Activated T-helper 1 cell treated with anti-CD3 and anti-CD28 coated beads, Interleukin-12 subunit alpha, Interleukin-12 subunit beta, Interleukin-2, Interleukin-4 antibody, amounts not matched to agents 30 ng/mL and 10 ng/mL and 1 ng/mL, durations not matched to agents 14 hours and 24 hours and 36 hours (primary cell): ENCODE results near the gene POLL. TPM values are rescaled to one million over a fixed set of nuclear protein-coding genes. Genes with fewer than 3 reads are reported as not detected.
"Not testable (repeated sequence)": the region's sequence is repeated elsewhere in the genome, so short reads cannot be mapped to it uniquely, and the experiment has no call there.

Source experiments
- DNase-seq: peaks from one replicate; pipeline ENCODE4 v3.0.0; 2021; ENCODE audit warnings: low spot score
- H3K27ac Mint-ChIP-seq: one replicate; pipeline ENCODE4 v1.8.0; 2021; ENCODE audit warnings: mild to moderate bottlenecking, mixed read lengths
- H3K27me3 Mint-ChIP-seq: one replicate; pipeline ENCODE4 v1.8.0; 2022; ENCODE audit warnings: mild to moderate bottlenecking, moderate library complexity, mixed read lengths; ENCODE audit not compliant: insufficient read depth
- H3K36me3 Mint-ChIP-seq: one replicate; pipeline ENCODE4 v1.8.0; 2021; ENCODE audit warnings: low read depth, mixed read lengths
- H3K4me1 Mint-ChIP-seq: one replicate; pipeline ENCODE4 v1.8.0; 2021; ENCODE audit warnings: low read depth, mixed read lengths
- H3K4me3 Mint-ChIP-seq: one replicate; pipeline ENCODE4 v1.8.0; 2021; ENCODE audit warnings: mild to moderate bottlenecking, moderate library complexity, mixed read lengths
- H3K9me3 Mint-ChIP-seq: one replicate; pipeline ENCODE4 v1.8.0; 2021; ENCODE audit warnings: mixed read lengths
- intact Hi-C: fragments of 100-400 bp; cut with micrococcal nuclease; formaldehyde crosslinking; loops from one replicate; pipeline ENCODE4 v1.15.1; 2024
- total RNA-seq: library from RNA; stranded (reverse); gene quantifications from 2 replicates; pipeline ENCODE4 v1.2.3, GENCODE V29; 2022

POLL gene
- total RNA-seq, 1 donor from 2014 or later = 33.5 TPM

DNA sequence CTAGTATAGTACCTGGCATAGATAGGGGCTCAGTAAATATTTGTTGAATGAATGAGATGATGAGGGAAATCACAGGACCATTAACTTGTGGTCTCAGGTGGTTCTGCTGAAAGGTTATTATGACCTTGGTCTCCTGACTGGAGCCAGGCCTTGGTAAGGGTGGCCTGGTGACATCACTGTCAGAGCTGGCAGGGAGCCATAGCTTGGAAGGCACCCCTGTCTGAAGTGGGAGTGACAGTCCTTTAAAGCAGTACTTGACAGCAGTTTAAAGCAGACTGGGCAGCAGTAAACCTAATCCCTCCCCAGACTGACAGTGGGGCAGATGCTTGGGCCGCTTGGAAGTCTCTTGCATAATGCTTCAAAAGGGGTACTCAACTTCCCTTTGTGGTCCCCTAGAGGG, 13.5 kb upstream of the POLL start:
- Mint-ChIP-seq H3K36me3 (peaks cover 8% of the 10 kb centered on the region), H3K4me3 (no peak overlapping the region), H3K27me3 (no peaks in the 10 kb centered on the region), H3K4me1 (no peaks in the 10 kb centered on the region), H3K27ac (no peak overlapping the region), H3K9me3 (no peaks in the 10 kb centered on the region)
- intact Hi-C loops = loop anchor here (5.0 kb wide), 1 partner anchor 101 kb away; no protein-coding TSS in a partner anchor
- DNase-seq = no peak

- no peaks in the 10 kb centered on the region for H3K27me3 Mint-ChIP-seq
Measured at GRCh38 chr10:101597091-101597900, 9.2 kb upstream of the POLL start.

GRCh38 chr10:101595591-101596433, 7.8 kb upstream of the POLL start:
- DNase-seq = no peak
- Mint-ChIP-seq H3K36me3 (no peaks in the 10 kb centered on the region), H3K27ac (no peak overlapping the region), H3K27me3 (no peaks in the 10 kb centered on the region), H3K4me1 (no peaks in the 10 kb centered on the region), H3K9me3 (no peaks in the 10 kb centered on the region), H3K4me3 (no peak overlapping the region)
- intact Hi-C loops = no loop called here

More at GRCh38 chr10:101597091-101597900, 9.2 kb upstream of the POLL start:
- no peak overlapping the region for H3K27ac Mint-ChIP-seq
- no peak for DNase-seq
- no peaks in the 10 kb centered on the region for H3K4me1 Mint-ChIP-seq
- no peaks in the 10 kb centered on the region for H3K36me3 Mint-ChIP-seq
- no peaks in the 10 kb centered on the region for H3K9me3 Mint-ChIP-seq
- H3K4me3 Mint-ChIP-seq = no peak overlapping the region
- intact Hi-C loops = no loop called here

DNA sequence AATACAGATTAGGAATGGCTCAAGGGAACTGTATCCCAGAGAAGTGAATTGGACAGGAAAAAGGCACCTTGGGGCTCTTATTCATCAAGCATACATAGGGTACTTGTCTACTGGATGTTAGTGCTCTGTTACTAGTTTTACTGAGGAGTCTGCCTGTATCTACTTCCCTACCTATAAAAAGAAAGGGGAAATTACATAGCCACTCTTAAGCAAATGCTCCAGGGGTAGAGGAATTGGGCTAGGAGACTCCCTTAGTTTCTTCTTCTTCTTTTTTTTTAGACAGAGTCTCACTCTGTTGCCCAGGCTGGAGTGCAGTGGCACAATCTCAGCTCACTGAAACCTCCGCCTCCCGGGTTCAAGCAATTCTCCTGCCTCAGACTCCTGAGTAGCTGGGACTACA, 5.3 kb upstream of the POLL start:
- H3K36me3 Mint-ChIP-seq, H3K4me3 Mint-ChIP-seq, H3K27ac Mint-ChIP-seq, intact Hi-C loops, H3K9me3 Mint-ChIP-seq, H3K27me3 Mint-ChIP-seq, DNase-seq, H3K4me1 Mint-ChIP-seq: not testable (repeated sequence)

DNA sequence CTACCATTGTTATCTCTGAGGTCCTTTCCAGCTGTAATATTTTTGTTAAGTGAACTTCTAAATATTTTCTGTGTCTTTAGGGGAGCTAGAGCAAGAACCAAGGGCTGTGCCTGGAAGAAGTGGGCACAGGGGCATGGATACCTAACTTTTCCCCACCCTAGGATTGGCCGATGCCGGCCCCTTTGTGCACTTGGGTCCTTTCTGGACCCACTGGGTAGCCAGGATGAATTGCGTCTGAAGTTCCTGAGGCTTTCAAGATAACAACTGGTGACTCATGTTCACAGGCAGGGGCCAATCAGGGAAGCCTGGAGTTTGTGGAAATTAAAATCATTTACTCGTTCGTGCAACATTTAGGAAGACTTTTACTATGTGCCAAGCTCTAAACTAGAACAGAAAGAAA, 822 bp upstream of the POLL start:
- intact Hi-C loops = loop anchor here (1.0 to 5.0 kb wide), 5 partner anchors 106 to 676 kb away; partner anchors contain the start of genes FBXW4, NOLC1, NPM3 and SLF2
- H3K27ac Mint-ChIP-seq = peak overlapping the region; percentile 18

DNA sequence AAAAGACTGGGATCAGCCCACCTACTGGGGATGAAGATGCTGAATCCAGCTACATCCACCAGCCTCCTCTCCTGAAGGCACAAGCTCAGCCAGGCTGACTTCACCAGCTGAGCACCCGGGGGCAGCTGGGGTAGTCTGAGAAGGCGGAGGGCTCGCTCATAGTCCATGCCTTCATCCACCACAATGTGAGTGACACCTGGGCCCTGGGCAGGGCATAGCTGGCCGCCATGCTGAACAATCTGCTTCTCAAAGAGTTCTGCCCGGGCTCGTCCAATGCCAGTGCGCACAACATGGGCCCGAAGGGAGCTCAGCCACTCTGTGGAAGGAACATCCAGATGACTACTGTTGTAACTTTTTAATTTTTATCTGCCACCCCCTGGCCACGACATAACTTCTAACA, 2.2 kb downstream of the POLL start:
- H3K4me1 Mint-ChIP-seq = peaks cover 24% of the 10 kb centered on the region
- H3K4me3 Mint-ChIP-seq = peak overlapping the region; percentile 19
- H3K27ac Mint-ChIP-seq = no peak overlapping the region
- H3K9me3 Mint-ChIP-seq = no peaks in the 10 kb centered on the region
- peaks cover 4% of the 10 kb centered on the region for H3K27me3 Mint-ChIP-seq
- intact Hi-C loops = loop anchor here (5.0 kb wide), 1 partner anchor 566 kb away; the partner anchor contains the start of gene NOLC1
- peaks cover 15% of the 10 kb centered on the region for H3K36me3 Mint-ChIP-seq
- no peak for DNase-seq

More for the DNA sequence above, 822 bp upstream of the POLL start:
- DNase-seq = no peak
- Mint-ChIP-seq H3K4me3 (peak overlapping the region; percentile 93), H3K9me3 (no peaks in the 10 kb centered on the region), H3K4me1 (peaks cover 24% of the 10 kb centered on the region), H3K27me3 (peaks cover 4% of the 10 kb centered on the region), H3K36me3 (peaks cover 8% of the 10 kb centered on the region)

DNA sequence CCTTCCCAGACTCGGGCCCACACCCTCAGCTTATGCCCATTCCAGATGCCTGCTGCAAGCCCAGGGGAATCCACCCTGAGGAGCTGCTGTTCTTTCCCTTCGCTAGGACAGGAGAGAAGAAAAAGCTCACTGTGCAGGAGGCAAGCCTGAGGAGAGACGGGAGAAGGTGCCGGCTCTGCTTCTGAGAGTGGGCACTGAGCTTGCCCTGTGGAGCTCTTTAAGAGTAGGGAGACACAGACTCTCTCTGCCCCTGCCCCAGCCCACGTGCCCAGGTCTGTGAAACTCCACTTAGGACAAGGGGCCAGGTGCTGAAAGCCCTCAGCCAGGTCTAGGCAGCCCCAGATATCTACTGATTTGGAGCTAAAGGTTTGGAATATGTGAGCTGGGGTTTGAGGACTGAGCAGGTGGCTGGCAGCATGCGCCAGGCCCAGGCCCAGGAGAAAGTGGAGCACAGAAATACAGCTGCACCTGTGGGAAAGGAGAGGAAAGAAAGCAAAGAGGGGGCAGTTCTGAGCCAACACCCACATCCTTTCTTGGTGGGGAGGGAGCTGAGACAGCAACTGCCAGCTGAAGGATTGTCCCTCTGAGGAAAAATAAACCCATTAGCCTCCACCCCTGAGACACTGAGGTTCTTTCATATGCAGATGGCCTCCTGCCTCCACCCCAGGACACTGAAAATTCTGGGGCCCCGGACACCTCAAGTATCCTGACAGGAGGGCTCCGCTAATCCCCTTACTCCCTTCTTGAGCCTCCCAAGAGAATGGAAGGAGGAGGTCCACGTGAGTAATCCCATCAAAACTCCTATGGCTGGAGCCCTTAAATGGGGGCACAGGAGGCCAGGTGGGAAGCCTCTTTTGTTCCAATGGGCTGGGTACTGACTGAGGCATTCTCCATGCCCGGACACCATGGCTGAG, 7.3 kb downstream of the POLL start:
- Mint-ChIP-seq H3K27me3 (no peaks in the 10 kb centered on the region), H3K4me3 (no peak overlapping the region), H3K4me1 (no peaks in the 10 kb centered on the region), H3K36me3 (peaks cover 21% of the 10 kb centered on the region), H3K9me3 (no peaks in the 10 kb centered on the region), H3K27ac (no peak overlapping the region)
- DNase-seq = no peak
- intact Hi-C loops = no loop called here

DNA sequence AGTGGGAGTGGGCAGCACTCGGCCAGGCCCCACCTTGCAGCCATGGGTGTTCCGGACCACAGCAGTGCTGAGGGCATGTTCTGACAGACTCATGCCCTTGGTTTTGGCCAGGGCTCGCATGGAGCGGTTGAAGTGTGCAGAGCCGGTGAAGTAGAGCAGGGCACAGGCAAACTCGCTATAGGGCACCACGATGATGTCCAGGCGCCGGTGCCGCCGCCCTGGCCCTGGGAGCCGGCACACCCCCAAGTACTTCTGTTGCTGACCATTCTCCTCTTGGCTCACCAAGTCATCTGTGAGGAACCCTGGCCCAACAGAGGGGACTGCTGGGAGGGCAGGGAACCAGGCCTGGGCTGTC, 8.6 kb downstream of the POLL start:
- intact Hi-C loops = no loop called here
- no peaks in the 10 kb centered on the region for H3K4me1 Mint-ChIP-seq
- no peaks in the 10 kb centered on the region for H3K27me3 Mint-ChIP-seq
- H3K27ac Mint-ChIP-seq = no peak overlapping the region
- H3K36me3 Mint-ChIP-seq = peaks cover 17% of the 10 kb centered on the region
- DNase-seq = no peak
- no peaks in the 10 kb centered on the region for H3K9me3 Mint-ChIP-seq
- H3K4me3 Mint-ChIP-seq = no peak overlapping the region

DNA sequence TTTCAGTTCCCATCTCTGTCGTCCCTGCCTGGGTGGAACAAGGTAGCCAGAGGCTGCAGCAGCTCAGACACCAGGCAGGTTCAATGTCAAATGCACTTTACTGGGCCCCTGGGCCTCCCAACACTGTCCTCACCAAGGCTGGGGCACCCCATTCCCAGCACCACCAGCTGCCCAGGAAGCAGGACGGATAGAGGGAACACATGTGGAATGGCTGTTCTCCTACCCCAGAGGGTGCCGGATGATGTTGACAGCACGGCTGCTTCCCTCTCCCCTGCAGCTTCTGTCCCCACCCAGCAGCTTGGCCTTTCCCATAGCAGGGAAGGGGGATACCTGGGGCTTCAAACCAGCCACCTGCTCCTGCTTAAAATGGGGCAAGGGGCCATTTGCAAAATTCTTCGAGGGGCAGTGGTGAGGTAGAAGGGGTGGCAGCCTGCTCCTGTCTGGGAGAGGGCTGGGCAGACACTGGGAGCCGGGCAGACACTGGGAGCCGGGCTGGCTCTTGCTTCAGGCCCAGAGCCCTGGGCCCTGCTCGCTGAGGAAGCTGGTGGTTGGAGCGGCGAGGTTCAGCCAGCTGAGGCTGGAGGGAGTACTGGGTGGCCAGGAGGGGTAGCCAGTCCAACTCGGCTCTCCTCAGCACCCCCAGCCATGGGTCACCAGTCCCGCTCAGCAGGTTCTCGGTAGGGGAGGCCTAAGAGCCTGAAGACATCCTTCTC, 9.1 kb downstream of the POLL start:
- no peak overlapping the region for H3K27ac Mint-ChIP-seq
- H3K36me3 Mint-ChIP-seq = peaks cover 17% of the 10 kb centered on the region
- H3K27me3 Mint-ChIP-seq = no peaks in the 10 kb centered on the region
- no peak overlapping the region for H3K4me3 Mint-ChIP-seq
- intact Hi-C loops = no loop called here
- no peak for DNase-seq
- H3K9me3 Mint-ChIP-seq = no peaks in the 10 kb centered on the region
- no peaks in the 10 kb centered on the region for H3K4me1 Mint-ChIP-seq

DNA sequence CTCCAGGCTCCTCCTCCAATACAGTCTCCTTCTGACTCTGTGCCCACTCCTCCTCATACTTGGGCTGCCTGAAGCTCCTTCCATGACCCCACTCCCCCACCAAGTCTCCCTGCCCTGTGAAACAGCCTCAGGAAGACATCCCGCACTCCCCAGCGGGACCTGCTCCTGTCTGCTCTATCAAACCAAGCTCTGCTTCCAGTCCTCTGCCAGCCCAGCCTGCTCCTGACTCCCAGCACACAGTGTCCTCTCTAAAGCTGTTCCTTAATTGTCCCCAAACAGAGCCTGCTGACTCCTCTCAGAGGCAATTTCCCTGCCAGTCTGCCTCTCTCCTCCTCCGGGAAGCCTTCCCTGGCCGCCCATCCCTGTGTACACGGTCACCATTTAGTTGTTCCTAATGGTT, 9.9 kb downstream of the POLL start:
- H3K9me3 Mint-ChIP-seq = no peaks in the 10 kb centered on the region
- H3K4me1 Mint-ChIP-seq = no peaks in the 10 kb centered on the region
- no peaks in the 10 kb centered on the region for H3K27me3 Mint-ChIP-seq
- DNase-seq = no peak
- no peak overlapping the region for H3K4me3 Mint-ChIP-seq
- H3K27ac Mint-ChIP-seq = peak overlapping the region; percentile 40
- H3K36me3 Mint-ChIP-seq = peaks cover 14% of the 10 kb centered on the region
- intact Hi-C loops = no loop called here

DNA sequence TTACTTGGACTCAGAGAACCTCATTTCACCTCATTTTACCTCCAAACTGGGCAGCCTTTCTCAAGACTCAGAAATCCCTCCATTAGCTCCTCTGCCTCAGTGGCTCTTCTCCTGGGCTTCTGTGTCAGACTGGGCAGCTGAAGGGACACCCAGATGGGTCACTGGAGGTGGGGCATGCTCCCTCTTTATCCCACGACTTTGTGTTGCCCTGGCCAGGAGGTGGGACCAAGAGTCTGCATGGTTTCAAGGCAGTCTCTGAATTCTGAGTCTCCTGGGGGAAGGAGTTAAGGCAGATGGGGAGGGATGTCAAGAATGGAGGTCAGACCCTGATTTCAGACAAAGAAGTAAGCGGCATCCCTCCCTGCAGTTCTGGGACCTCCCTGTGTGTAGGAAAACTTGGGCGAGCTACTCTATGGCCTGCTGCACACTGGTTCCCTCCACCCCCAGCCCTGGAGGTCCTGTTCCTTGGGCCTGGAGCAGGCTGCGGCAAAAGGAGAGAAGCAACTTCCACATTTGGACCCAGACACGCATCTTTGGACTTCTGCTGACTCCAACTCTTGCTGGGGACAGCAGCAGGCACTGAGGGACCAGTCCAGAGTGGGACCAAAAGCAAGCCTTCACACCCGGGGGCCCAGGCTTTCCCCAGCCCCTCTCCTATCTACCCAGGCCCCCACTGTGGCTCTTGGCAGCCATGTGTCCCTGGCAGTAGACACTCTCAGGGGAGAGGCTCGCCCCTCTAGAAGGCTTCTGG, 10.8 kb downstream of the POLL start:
- Mint-ChIP-seq H3K9me3 (no peaks in the 10 kb centered on the region), H3K36me3 (peaks cover 10% of the 10 kb centered on the region), H3K4me1 (no peaks in the 10 kb centered on the region), H3K4me3 (no peak overlapping the region), H3K27me3 (no peaks in the 10 kb centered on the region), H3K27ac (no peak overlapping the region)
- no peak for DNase-seq
- intact Hi-C loops = no loop called here
